Right forelimb (tissue), 1 donor: ENCODE results near the gene NUMBL.
A peak's percentile ranks its signal among the peaks of the same experiment; 100 is the strongest.

Experiments used
- DNase-seq: peaks from one replicate; pipeline ENCODE4 v3.0.0-alpha.2; 2018

The NUMBL gene

GRCh38 chr19:40688987-40689338 is 1.5 kb downstream of the NUMBL start:
- DNase-seq: no peak

- no peak for DNase-seq
Observed at GRCh38 chr19:40688309-40688708, 2.1 kb downstream of the NUMBL start.

GRCh38 chr19:40687525-40688016 is 2.9 kb downstream of the NUMBL start:
- DNase-seq: peak; percentile 85

- DNase-seq: no peak
Observed at GRCh38 chr19:40686882-40687524, 3.4 kb downstream of the NUMBL start.

GRCh38 chr19:40685563-40685962 is 4.9 kb downstream of the NUMBL start:
- DNase-seq: no peak

GRCh38 chr19:40685016-40685526 is 5.4 kb downstream of the NUMBL start:
- DNase-seq: no peak

- DNase-seq: no peak
Observed at GRCh38 chr19:40684280-40684679, 6.2 kb downstream of the NUMBL start.

- DNase-seq: no peak
Observed at GRCh38 chr19:40683437-40683836, 7.0 kb downstream of the NUMBL start.

- no peak for DNase-seq
Observed at GRCh38 chr19:40682431-40682964, 8.0 kb downstream of the NUMBL start.

GRCh38 chr19:40681039-40681438 is 9.4 kb downstream of the NUMBL start:
- DNase-seq: no peak

- DNase-seq: no peak
Observed at GRCh38 chr19:40677156-40677555, 13.3 kb downstream of the NUMBL start.

- no peak for DNase-seq
Observed at GRCh38 chr19:40674291-40674690, 16.2 kb downstream of the NUMBL start.

- no peak for DNase-seq
Observed at GRCh38 chr19:40673397-40673796, 17.1 kb downstream of the NUMBL start.

- DNase-seq: no peak
Observed at GRCh38 chr19:40672573-40673299, 17.7 kb downstream of the NUMBL start.

- no peak for DNase-seq
Observed at GRCh38 chr19:40672038-40672437, 18.4 kb downstream of the NUMBL start.

GRCh38 chr19:40671404-40671803 is 19.0 kb downstream of the NUMBL start:
- no peak for DNase-seq

GRCh38 chr19:40668991-40669614 is 21.3 kb downstream of the NUMBL start:
- DNase-seq: no peak

GRCh38 chr19:40667602-40668001 is 22.8 kb downstream of the NUMBL start:
- no peak for DNase-seq

- no peak for DNase-seq
Observed at GRCh38 chr19:40666803-40667438, 23.5 kb downstream of the NUMBL start.

- no peak for DNase-seq
Observed at GRCh38 chr19:40663695-40664692, 26.5 kb downstream of the NUMBL start.

GRCh38 chr19:40662925-40663694 is 27.3 kb downstream of the NUMBL start:
- peak; percentile 93 for DNase-seq
